SK-N-SH treated with all-trans-retinoic acid at 6 μM for 48 hours (cell line): Measurements from ENCODE around the gene IFT80.

Source experiments
- ATAC-seq: fragments of 200-7000 bp; cut with Tn5 transposase; 3 replicates; pipeline ENCODE4 v1.9.1; 2020; ENCODE audit warnings: mild to moderate bottlenecking, moderate library complexity
- ARNTL ChIP-seq: fragments of 450-650 bp; formaldehyde crosslinking; IDR thresholded peaks from 2 replicates; pipeline ENCODE4 v1.5.0; 2020; ENCODE audit warnings: low read depth, mild to moderate bottlenecking, moderate library complexity, borderline replicate concordance
- BACH2 ChIP-seq: fragments of 250-450 bp; sonication (Bioruptor Pico); IDR thresholded peaks from 2 replicates; pipeline ENCODE4 v1.9.0; 2021; ENCODE audit warnings: mild to moderate bottlenecking, borderline replicate concordance
- CREB5 ChIP-seq: fragments of 250-450 bp; sonication (Bioruptor Pico); IDR thresholded peaks from 2 replicates; pipeline ENCODE4 v1.5.1; 2020; ENCODE audit warnings: low read depth, mild to moderate bottlenecking, moderate library complexity
- CSDC2 ChIP-seq: fragments of 250-450 bp; sonication (Bioruptor Pico); IDR thresholded peaks from 2 replicates; pipeline ENCODE4 v1.5.0; 2020; ENCODE audit warnings: mild to moderate bottlenecking, moderate library complexity
- CSRNP3 ChIP-seq: fragments of 250-450 bp; sonication (Bioruptor Pico); IDR thresholded peaks from 2 replicates; pipeline ENCODE4 v1.5.1; 2021; ENCODE audit warnings: mild to moderate bottlenecking, moderate library complexity
- ESRRG ChIP-seq: fragments of 250-450 bp; sonication (Bioruptor Pico); IDR thresholded peaks from 2 replicates; pipeline ENCODE4 v1.6.1; 2021; ENCODE audit warnings: mild to moderate bottlenecking
- GLIS3 ChIP-seq: fragments of 250-450 bp; sonication (Bioruptor Pico); IDR thresholded peaks from 2 replicates; pipeline ENCODE4 v1.5.0; 2020; ENCODE audit warnings: mild to moderate bottlenecking, moderate library complexity
- ISL1 ChIP-seq: fragments of 250-450 bp; sonication (Bioruptor Pico); IDR thresholded peaks from 2 replicates; pipeline ENCODE4 v2.1.2; 2022; ENCODE audit warnings: mild to moderate bottlenecking, moderate library complexity
- OSR1 ChIP-seq: fragments of 250-450 bp; sonication (Bioruptor Pico); IDR thresholded peaks from 2 replicates; pipeline ENCODE4 v1.8.0; 2022; ENCODE audit warnings: moderate library complexity, mild to moderate bottlenecking, inconsistent platforms
- PATZ1 ChIP-seq: fragments of 250-450 bp; sonication (Bioruptor Pico); IDR thresholded peaks from 2 replicates; pipeline ENCODE4 v1.8.0; 2020; ENCODE audit warnings: mild to moderate bottlenecking, moderate library complexity, borderline replicate concordance
- PPARA ChIP-seq: fragments of 250-450 bp; sonication (Bioruptor Pico); IDR thresholded peaks from 2 replicates; pipeline ENCODE4 v1.5.0; 2020; ENCODE audit warnings: mild to moderate bottlenecking, borderline replicate concordance
- RARB ChIP-seq: fragments of 250-450 bp; sonication (Bioruptor Pico); IDR thresholded peaks from 2 replicates; pipeline ENCODE4 v1.8.0; 2021; ENCODE audit warnings: mild to moderate bottlenecking, moderate library complexity
- SNAI2 ChIP-seq: fragments of 250-450 bp; sonication (Bioruptor Pico); IDR thresholded peaks from 2 replicates; pipeline ENCODE4 v1.5.0; 2020; ENCODE audit warnings: mild to moderate bottlenecking, moderate library complexity
- TCF4 ChIP-seq: fragments of 250-450 bp; sonication (Bioruptor Pico); IDR thresholded peaks from 2 replicates; pipeline ENCODE4 v1.8.0; 2021; ENCODE audit warnings: mild to moderate bottlenecking, moderate library complexity, borderline replicate concordance
- TOX ChIP-seq: fragments of 250-450 bp; sonication (Bioruptor Pico); IDR thresholded peaks from 2 replicates; pipeline ENCODE4 v1.8.0; 2021; ENCODE audit warnings: mild to moderate bottlenecking, moderate library complexity, borderline replicate concordance
- ZC3H10 ChIP-seq: fragments of 250-450 bp; sonication (Bioruptor Pico); IDR thresholded peaks from 2 replicates; pipeline ENCODE4 v1.5.1; 2021; ENCODE audit warnings: mild to moderate bottlenecking, moderate library complexity
- ZFP3 ChIP-seq: fragments of 250-450 bp; sonication (Bioruptor Pico); IDR thresholded peaks from 2 replicates; pipeline ENCODE4 v1.5.0; 2020; ENCODE audit warnings: mild to moderate bottlenecking, moderate library complexity
- ZFP30 ChIP-seq: fragments of 450-650 bp; formaldehyde crosslinking; IDR thresholded peaks from 2 replicates; pipeline ENCODE4 v1.5.0; 2022; ENCODE audit warnings: mild to moderate bottlenecking, moderate library complexity
- ZNF565 ChIP-seq: fragments of 450-650 bp; formaldehyde crosslinking; conservative IDR thresholded peaks from 2 replicates; pipeline ENCODE4 v1.5.0; 2020; ENCODE audit warnings: low read depth, mild to moderate bottlenecking, moderate library complexity
- ZNF70 ChIP-seq: fragments of 450-650 bp; formaldehyde crosslinking; IDR thresholded peaks from 2 replicates; pipeline ENCODE4 v1.5.0; 2020; ENCODE audit warnings: mild to moderate bottlenecking, moderate library complexity
- ZNF8 ChIP-seq: fragments of 450-650 bp; formaldehyde crosslinking; IDR thresholded peaks from 2 replicates; pipeline ENCODE4 v1.5.0; 2020; ENCODE audit warnings: mild to moderate bottlenecking, moderate library complexity
- TF ChIP-seq, protein P1 (sequence below): fragments of 250-450 bp; sonication (Bioruptor Pico); IDR thresholded peaks from 2 replicates; pipeline ENCODE4 v1.8.0; 2021; ENCODE audit warnings: low read depth, mild to moderate bottlenecking, moderate library complexity, borderline replicate concordance
- TF ChIP-seq, protein P2 (sequence below): fragments of 250-450 bp; sonication (Bioruptor Pico); IDR thresholded peaks from 2 replicates; pipeline ENCODE4 v1.5.0; 2020; ENCODE audit warnings: mild to moderate bottlenecking, moderate library complexity

The IFT80 gene

DNA sequence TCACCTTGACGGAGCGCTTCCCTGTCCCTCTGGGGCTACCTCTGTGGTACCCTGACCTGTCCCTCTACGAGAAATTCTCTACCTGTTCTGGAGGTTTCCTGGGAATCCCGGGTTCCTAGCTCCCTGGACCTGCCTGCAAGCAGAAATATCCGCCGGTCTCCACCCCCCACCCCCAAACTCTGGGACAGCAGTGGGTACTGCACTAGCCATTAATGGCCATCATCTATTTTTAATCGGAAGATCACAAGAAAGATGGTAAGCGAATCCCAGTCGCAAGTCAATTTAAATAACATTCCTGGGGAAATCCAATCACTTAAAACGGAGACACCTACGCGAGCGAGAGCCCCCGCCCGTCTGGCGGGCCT, 174.2 kb downstream of the IFT80 start:
- no peak for TF ChIP-seq SNAI2 (CRISPR knock-in tag)
- TF ChIP-seq GLIS3 (CRISPR knock-in tag) = no peak
- TF ChIP-seq ISL1 (CRISPR knock-in tag) = no peak
- no peak for TF ChIP-seq ZC3H10
- no peak for TF ChIP-seq CSRNP3
- TF ChIP-seq, protein P1, sequence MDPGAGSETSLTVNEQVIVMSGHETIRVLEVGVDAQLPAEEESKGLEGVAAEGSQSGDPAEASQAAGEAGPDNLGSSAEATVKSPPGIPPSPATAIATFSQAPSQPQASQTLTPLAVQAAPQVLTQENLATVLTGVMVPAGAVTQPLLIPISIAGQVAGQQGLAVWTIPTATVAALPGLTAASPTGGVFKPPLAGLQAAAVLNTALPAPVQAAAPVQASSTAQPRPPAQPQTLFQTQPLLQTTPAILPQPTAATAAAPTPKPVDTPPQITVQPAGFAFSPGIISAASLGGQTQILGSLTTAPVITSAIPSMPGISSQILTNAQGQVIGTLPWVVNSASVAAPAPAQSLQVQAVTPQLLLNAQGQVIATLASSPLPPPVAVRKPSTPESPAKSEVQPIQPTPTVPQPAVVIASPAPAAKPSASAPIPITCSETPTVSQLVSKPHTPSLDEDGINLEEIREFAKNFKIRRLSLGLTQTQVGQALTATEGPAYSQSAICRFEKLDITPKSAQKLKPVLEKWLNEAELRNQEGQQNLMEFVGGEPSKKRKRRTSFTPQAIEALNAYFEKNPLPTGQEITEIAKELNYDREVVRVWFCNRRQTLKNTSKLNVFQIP (CRISPR knock-in tag) = no peak
- TF ChIP-seq RARB = no peak
- no peak for TF ChIP-seq ESRRG (CRISPR knock-in tag)
- no peak for TF ChIP-seq ZNF565
- no peak for TF ChIP-seq ZFP3 (CRISPR knock-in tag)
- TF ChIP-seq OSR1 = no peak
- TF ChIP-seq ZFP30 = no peak
- TF ChIP-seq BACH2 (CRISPR knock-in tag) = no peak
- TF ChIP-seq, protein P2, sequence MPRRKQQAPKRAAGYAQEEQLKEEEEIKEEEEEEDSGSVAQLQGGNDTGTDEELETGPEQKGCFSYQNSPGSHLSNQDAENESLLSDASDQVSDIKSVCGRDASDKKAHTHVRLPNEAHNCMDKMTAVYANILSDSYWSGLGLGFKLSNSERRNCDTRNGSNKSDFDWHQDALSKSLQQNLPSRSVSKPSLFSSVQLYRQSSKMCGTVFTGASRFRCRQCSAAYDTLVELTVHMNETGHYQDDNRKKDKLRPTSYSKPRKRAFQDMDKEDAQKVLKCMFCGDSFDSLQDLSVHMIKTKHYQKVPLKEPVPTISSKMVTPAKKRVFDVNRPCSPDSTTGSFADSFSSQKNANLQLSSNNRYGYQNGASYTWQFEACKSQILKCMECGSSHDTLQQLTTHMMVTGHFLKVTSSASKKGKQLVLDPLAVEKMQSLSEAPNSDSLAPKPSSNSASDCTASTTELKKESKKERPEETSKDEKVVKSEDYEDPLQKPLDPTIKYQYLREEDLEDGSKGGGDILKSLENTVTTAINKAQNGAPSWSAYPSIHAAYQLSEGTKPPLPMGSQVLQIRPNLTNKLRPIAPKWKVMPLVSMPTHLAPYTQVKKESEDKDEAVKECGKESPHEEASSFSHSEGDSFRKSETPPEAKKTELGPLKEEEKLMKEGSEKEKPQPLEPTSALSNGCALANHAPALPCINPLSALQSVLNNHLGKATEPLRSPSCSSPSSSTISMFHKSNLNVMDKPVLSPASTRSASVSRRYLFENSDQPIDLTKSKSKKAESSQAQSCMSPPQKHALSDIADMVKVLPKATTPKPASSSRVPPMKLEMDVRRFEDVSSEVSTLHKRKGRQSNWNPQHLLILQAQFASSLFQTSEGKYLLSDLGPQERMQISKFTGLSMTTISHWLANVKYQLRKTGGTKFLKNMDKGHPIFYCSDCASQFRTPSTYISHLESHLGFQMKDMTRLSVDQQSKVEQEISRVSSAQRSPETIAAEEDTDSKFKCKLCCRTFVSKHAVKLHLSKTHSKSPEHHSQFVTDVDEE (CRISPR knock-in tag) = no peak
- ATAC-seq = no peak

DNA sequence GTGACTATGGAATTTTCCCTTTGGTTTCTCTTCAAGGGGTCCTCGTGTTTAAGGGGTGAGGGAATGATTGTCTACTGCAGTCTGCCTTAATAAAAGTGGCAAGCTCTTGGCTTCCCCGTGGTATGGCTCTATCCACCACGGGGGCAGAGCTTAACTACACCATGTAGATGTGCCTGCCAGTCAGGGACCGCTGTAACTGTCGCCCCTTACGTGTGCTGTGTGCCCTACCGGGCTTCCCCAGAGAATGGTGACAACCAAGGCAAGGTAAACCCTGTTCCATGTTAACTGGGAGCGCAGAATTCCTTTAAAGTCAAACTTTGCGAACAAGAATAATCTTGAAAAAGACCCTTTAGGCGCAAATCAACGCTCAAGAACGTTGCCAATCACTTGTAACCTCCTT, 174.8 kb downstream of the IFT80 start:
- no peak for ATAC-seq
- TF ChIP-seq PATZ1 (CRISPR knock-in tag) (no peak), ZFP3 (CRISPR knock-in tag) (no peak), ZC3H10 (no peak), TOX (CRISPR knock-in tag) (no peak), ZNF8 (CRISPR knock-in tag) (no peak), CREB5 (CRISPR knock-in tag) (no peak), ESRRG (CRISPR knock-in tag) (no peak), BACH2 (CRISPR knock-in tag) (no peak), CSRNP3 (no peak), PPARA (CRISPR knock-in tag) (no peak), ZNF70 (CRISPR knock-in tag) (no peak), ARNTL (no peak), TCF4 (no peak), ZFP30 (no peak), ZNF565 (no peak), SNAI2 (CRISPR knock-in tag) (no peak), CSDC2 (CRISPR knock-in tag) (no peak), OSR1 (no peak), ISL1 (CRISPR knock-in tag) (no peak)
- TF ChIP-seq, protein P1 (CRISPR knock-in tag) = no peak
